Caco-2 (cell line): ENCODE measurements around the gene GNG14. TPM values are rescaled to one million over a fixed set of nuclear protein-coding genes. Genes with fewer than 3 reads are reported as not detected.

Experiments
- BruUV-seq: library from RNA; stranded (reverse); fragments of 400-500 nt; replicated peaks from 2 replicates; lab custom pipeline; 2021; lab: Mats Ljungman, UMichigan
- CTCF ChIA-PET: fragments of 300-600 bp; sonication (Branson Sonifier 250); formaldehyde crosslinking; loops from one replicate; lab custom pipeline; 2022; ENCODE audit warnings: antibody characterized with exemption; lab: Charles Lee
- POLR2A ChIA-PET: fragments of 300-600 bp; sonication (Branson Sonifier 250); formaldehyde crosslinking; loops from one replicate; lab custom pipeline; 2022; ENCODE audit warnings: antibody characterized with exemption; lab: Charles Lee
- DNase-seq, 2 experiments: peaks; one replicate each; pipeline versions ENCODE4 v3.0.0 to v3.0.0-alpha.2; 2020 to 2022
- H3K27me3 ChIP-seq: replicated peaks from 2 replicates; pipeline ENCODE4 v1.6.0; 2011; ENCODE audit warnings: low read length; ENCODE audit not compliant: control insufficient read depth, insufficient read depth
- H3K36me3 ChIP-seq: 2 replicates; pipeline ENCODE4 v1.5.1; 2011; ENCODE audit warnings: low read length; ENCODE audit not compliant: control insufficient read depth, insufficient read depth
- H3K4me1 ChIP-seq: fragments of 250-450 bp; sonication (Bioruptor Pico); 2 replicates; pipeline ENCODE4 v1.5.1; 2020; ENCODE audit warnings: mild to moderate bottlenecking
- H3K4me3 ChIP-seq: 2 replicates; pipeline ENCODE4 v1.5.1; 2011; ENCODE audit warnings: low read depth, mild to moderate bottlenecking, control low read depth, low read length
- H3K9me3 ChIP-seq: fragments of 250-450 bp; sonication (Bioruptor Pico); 2 replicates; pipeline ENCODE4 v1.5.1; 2020; ENCODE audit warnings: mild to moderate bottlenecking, moderate library complexity
- H3K27ac Mint-ChIP-seq: one replicate; pipeline ENCODE4 v1.8.0; 2022; ENCODE audit warnings: mixed read lengths; ENCODE audit not compliant: unreplicated experiment
- H3K27me3 Mint-ChIP-seq: one replicate; pipeline ENCODE4 v1.8.0; 2022; ENCODE audit warnings: mixed read lengths; ENCODE audit not compliant: insufficient read depth, unreplicated experiment
- H3K36me3 Mint-ChIP-seq: one replicate; pipeline ENCODE4 v1.8.0; 2022; ENCODE audit warnings: mild to moderate bottlenecking, mixed read lengths; ENCODE audit not compliant: insufficient read depth, unreplicated experiment
- H3K4me1 Mint-ChIP-seq: one replicate; pipeline ENCODE4 v1.8.0; 2022; ENCODE audit warnings: low read depth, mixed read lengths; ENCODE audit not compliant: unreplicated experiment
- H3K4me3 Mint-ChIP-seq: one replicate; pipeline ENCODE4 v1.8.0; 2022; ENCODE audit warnings: mild to moderate bottlenecking, moderate library complexity, mixed read lengths; ENCODE audit not compliant: unreplicated experiment
- H3K9me3 Mint-ChIP-seq: one replicate; pipeline ENCODE4 v1.8.0; 2022; ENCODE audit warnings: mixed read lengths; ENCODE audit not compliant: unreplicated experiment
- CTCF ChIP-seq, 2 experiments: fragments of 200-600 bp in 1 of 2; IDR thresholded peaks; 1 replicate in 1 of 2; 2 replicates in 1 of 2; pipeline versions ENCODE4 v1.5.1 to v1.8.0; 2011 to 2022; ENCODE audit warnings: antibody characterized with exemption in 1 of 2, control low read depth in 1 of 2, inconsistent platforms in 1 of 2, low read depth in 1 of 2, low read length in 1 of 2, mild to moderate bottlenecking in 1 of 2, moderate library complexity in 1 of 2; ENCODE audit not compliant: insufficient read depth in 1 of 2, severe bottlenecking in 1 of 2, unreplicated experiment in 1 of 2
- intact Hi-C: fragments of 100-400 bp; cut with micrococcal nuclease; formaldehyde crosslinking; loops from one replicate; pipeline ENCODE4 v1.10.0; 2022; ENCODE audit not compliant: unreplicated experiment
- total RNA-seq: library from RNA; stranded (reverse); gene quantifications from 2 replicates; pipeline ENCODE4 v1.2.3, GENCODE V29; 2022

GNG14 gene
- total RNA-seq, 1 experiment from 2014 or later: not detected

- Histone ChIP-seq H3K4me1 (peaks cover 17% of the 10 kb centered on the region), H3K36me3 (peaks cover 1% of the 10 kb centered on the region), H3K4me3 (peak overlapping the region; percentile 73), H3K9me3 (no peaks in the 10 kb centered on the region), H3K27me3 (no peaks in the 10 kb centered on the region)
- peak in 1 of 2 experiments; percentile 56 for TF ChIP-seq CTCF (IDR thresholded peaks at IDR 0.05; ENCODE audit: insufficient read depth in 1 of 2, low read depth in 1 of 2, low read length in 1 of 2, severe bottlenecking in 1 of 2, unreplicated experiment in 1 of 2)
- intact Hi-C loops: loop anchor here (1.0 kb wide), 2 partner anchors 10 to 42 kb away; partner anchors contain the start of genes HOOK2 and TNPO2
- no peaks in the 10 kb centered on the region for H3K27me3 Mint-ChIP-seq
- peaks cover 15% of the 10 kb centered on the region for H3K4me1 Mint-ChIP-seq
- BruUV-seq: TSS peak; percentile 30
- peak overlapping the region; percentile 92 for H3K4me3 Mint-ChIP-seq
- peaks cover 68% of the 10 kb centered on the region for H3K36me3 Mint-ChIP-seq
- H3K9me3 Mint-ChIP-seq: no peaks in the 10 kb centered on the region
- peak overlapping the region; percentile 88 for H3K27ac Mint-ChIP-seq
- CTCF ChIA-PET: interaction anchor here (0.6 to 2.0 kb wide), 7 partner anchors 9 to 1349 kb away, joined by 3 to 11 read pairs (median 5); partner anchors contain the start of gene EPOR
- POLR2A ChIA-PET: interaction anchor here (0.5 to 2.1 kb wide), 6 partner anchors 10 to 213 kb away, joined by 3 to 8 read pairs (median 4); partner anchors contain the start of genes GCDH, JUNB and TNPO2
- DNase-seq: peak in 1 of 2 experiments; percentile 52
These were observed 45.8 kb downstream of the GNG14 start for GRCh38 chr19:12733369-12734214.

DNA sequence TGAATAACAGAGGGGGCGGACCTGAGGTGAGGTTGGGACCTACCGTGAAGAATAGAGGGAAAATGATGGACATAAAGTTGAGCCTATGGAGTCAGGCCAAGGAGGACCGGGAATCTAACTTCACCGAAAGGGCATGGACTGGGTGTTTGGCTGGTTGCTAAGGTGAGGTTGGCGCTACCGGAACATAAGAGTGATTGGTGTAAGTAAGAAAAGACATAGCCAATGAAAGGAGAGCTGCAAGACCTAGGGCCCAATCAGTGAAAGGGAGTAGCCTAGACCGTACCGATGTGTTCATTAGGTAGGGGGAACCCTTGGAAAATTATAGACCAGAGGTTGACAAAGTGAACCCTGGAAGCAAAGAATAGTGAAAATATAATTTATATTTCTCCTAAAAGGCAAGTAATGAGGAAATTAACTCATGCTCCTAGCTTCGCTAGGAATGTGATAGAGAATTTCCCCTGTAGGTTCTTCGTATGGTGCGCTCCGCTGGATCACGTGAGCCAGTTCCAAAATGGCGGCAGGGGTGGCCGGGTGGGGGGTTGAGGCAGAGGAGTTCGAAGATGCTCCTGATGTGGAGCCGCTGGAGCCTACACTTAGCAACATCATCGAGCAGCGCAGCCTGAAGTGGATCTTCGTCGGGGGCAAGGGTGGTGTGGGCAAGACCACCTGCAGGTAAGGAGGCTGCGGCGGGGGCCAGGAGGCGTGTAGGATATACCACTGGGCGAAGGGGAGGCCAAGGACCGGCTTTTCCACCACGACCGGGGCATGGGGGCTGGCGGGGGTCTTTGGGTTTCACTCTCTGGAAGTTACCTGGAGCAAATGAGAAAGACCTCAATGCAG is 49.4 kb downstream of the GNG14 start, which contains the start of gene GET3:
TSS of gene GET3 (plus strand) at position 503 of the 840 bp plus-strand sequence. CDS start at position 512, 9 bp downstream.
- Histone ChIP-seq H3K27me3 (no peaks in the 10 kb centered on the region), H3K4me1 (peaks cover 17% of the 10 kb centered on the region), H3K36me3 (no peaks in the 10 kb centered on the region; the same call in 1 of the 2 replicates), H3K4me3 (peak within 1 kb of the TSS; percentile 86), H3K9me3 (no peaks in the 10 kb centered on the region)
- ChIA-PET POLR2A (interaction anchor here (0.6 to 1.2 kb wide), 7 partner anchors 14 to 69 kb away, joined by 3 to 8 read pairs (median 3); partner anchors contain the start of gene RNASEH2A), CTCF (interaction anchor here (0.7 to 1.8 kb wide), 7 partner anchors 19 to 126 kb away, joined by 3 to 6 read pairs (median 4); partner anchors contain the start of genes ZNF490 and ZNF791)
- DNase-seq: peak; percentile 96 to 99
- Mint-ChIP-seq H3K9me3 (no peaks in the 10 kb centered on the region), H3K27ac (peak within 1 kb of the TSS; percentile 99), H3K4me3 (peak within 1 kb of the TSS; percentile 96), H3K36me3 (peaks cover 42% of the 10 kb centered on the region), H3K4me1 (peaks cover 16% of the 10 kb centered on the region), H3K27me3 (no peaks in the 10 kb centered on the region)
- TSS peak; percentile 61 for BruUV-seq
- TF ChIP-seq CTCF (IDR thresholded peaks at IDR 0.05; ENCODE audit: insufficient read depth in 1 of 2, low read depth in 1 of 2, low read length in 1 of 2, severe bottlenecking in 1 of 2, unreplicated experiment in 1 of 2): no peak
- intact Hi-C loops: no loop called here
